Ovary (tissue), 9 donors: Measurements from ENCODE around the gene MIF. TPM values are rescaled to one million over a fixed set of nuclear protein-coding genes. Genes with fewer than 3 reads are reported as not detected.

ENCODE experiments used
- DNase-seq, 5 donors: peaks; one replicate each; pipeline ENCODE4 v3.0.0-alpha.2; 2019 to 2020
- H3K27ac ChIP-seq, 2 donors: fragments of 200-600 bp; one replicate each; pipeline versions ENCODE4 v1.5.1 to v1.8.0; 2019 to 2022
- H3K27me3 ChIP-seq: fragments of 200-600 bp; one replicate; pipeline ENCODE4 v1.8.0; 2022
- H3K36me3 ChIP-seq: fragments of 200-600 bp; sonication (generic); one replicate; pipeline ENCODE4 v1.5.1; 2019
- H3K4me1 ChIP-seq: one replicate; pipeline ENCODE4 v1.8.1; 2013; ENCODE audit warnings: mild to moderate bottlenecking, moderate library complexity; ENCODE audit not compliant: insufficient read depth
- H3K4me3 ChIP-seq: fragments of 200-600 bp; sonication (generic); one replicate; pipeline ENCODE4 v1.5.1; 2017
- H3K9me3 ChIP-seq, 2 donors: fragments of 200-600 bp in 1 of 2; sonication (generic) in 1 of 2; one replicate each; pipeline versions ENCODE4 v1.5.1 to v1.8.1; 2013 to 2019; ENCODE audit warnings: mild to moderate bottlenecking in 1 of 2, moderate library complexity in 1 of 2
- CTCF ChIP-seq, 3 donors: fragments of 450-650 bp in 2 of 3; fragments of 200-600 bp in 1 of 3; IDR thresholded peaks; one replicate each; pipeline versions ENCODE4 v1.5.1 to v1.8.0; 2016 to 2022; ENCODE audit warnings: antibody characterized with exemption in 3 of 3, mild to moderate bottlenecking in 1 of 3
- EP300 ChIP-seq: sonication (generic); formaldehyde crosslinking; IDR thresholded peaks from one replicate; pipeline ENCODE4 v1.6.1; 2017; ENCODE audit warnings: antibody characterized with exemption
- POLR2A ChIP-seq: fragments of 450-650 bp; IDR thresholded peaks from one replicate; pipeline ENCODE4 v1.6.1; 2017; ENCODE audit warnings: antibody characterized with exemption, mild to moderate bottlenecking, moderate library complexity
- WGBS, 3 donors: extraction: QIAGEN DNeasy Blood & Tissue Kit in 1 of 3; methylation state at CpG; one replicate each; pipeline versions ENCODE4 v1.1.5 to v1.1.7; 2013 to 2017; 5-methylcytosine and 5-hydroxymethylcytosine counted together
- intact Hi-C, 4 donors: fragments of 100-400 bp; cut with DNase I; formaldehyde crosslinking; loops; one replicate each; pipeline versions ENCODE4 v1.11.0 to v1.15.1; 2022 to 2023
- polyA plus RNA-seq, 2 donors: library from polyadenylated mRNA; stranded (reverse); fragments of 200-250 nt in 1 of 2; fragments of 350-450 nt in 1 of 2; fragmentation: Illumina TruSeq in 1 of 2; extraction: RNeasy Lipid Tissue Mini Kit (QIAGEN cat#74804) in 1 of 2; gene quantifications; one replicate each; pipeline ENCODE4 v1.2.3, GENCODE V29; 2013 to 2014
- total RNA-seq, 7 donors: library from RNA; depleted of rRNA in 2 of 7; stranded (reverse); fragments of >200 nt in 2 of 7; fragmentation: NEBNext Ultra II Directional in 3 of 7; extraction: Animal tissue kit (Norgen Biotek cat#: 25700) in 3 of 7; gene quantifications; one replicate each; pipeline versions ENCODE4 v1.1.0 to v1.2.4, GENCODE V29; 2016 to 2023
- donor health status: DM: no; HTN: no; CAD: no; lungs with moderate emphysema.
- donor health status: DM: no; HTN: no; CAD: no.
- donor health status: Bipolar disorder and iron deficiency.
- donor health status: DM: yes; HTN: yes; CAD: no.
- donor health status: DM: no; HTN: no; CAD: no.
- donor health status: DM: yes; HTN: yes; CAD: no.

MIF gene
- total and polyA plus RNA-seq, 9 donors: 1.1 to 426 (median 361) TPM

- Histone ChIP-seq H3K36me3 (no peaks in the 10 kb centered on the region), H3K27ac (no peak overlapping the region), H3K9me3 (no peaks in the 10 kb centered on the region), H3K4me3 (no peak overlapping the region), H3K27me3 (no peaks in the 10 kb centered on the region), H3K4me1 (no peaks in the 10 kb centered on the region)
- 86 to 91% (median 90%) methylated on average over 4 of the region's 4 CpGs for WGBS, 3 donors
- intact Hi-C loops: loop anchor here in 2 of 4 donors (10.0 kb wide), 2 partner anchors 46 to 86 kb away; no protein-coding TSS in a partner anchor
- DNase-seq: no peak
- TF ChIP-seq CTCF (IDR thresholded peaks at IDR 0.05): no peak
- TF ChIP-seq EP300: no peak
- TF ChIP-seq POLR2A: no peak
Measured at GRCh38 chr22:23868580-23868979, 25.6 kb upstream of the MIF start.

GRCh38 chr22:23874871-23875270 is 19.3 kb upstream of the MIF start:
- Histone ChIP-seq H3K9me3 (no peaks in the 10 kb centered on the region), H3K27ac (no peak overlapping the region), H3K36me3 (no peaks in the 10 kb centered on the region), H3K27me3 (no peaks in the 10 kb centered on the region), H3K4me3 (no peak overlapping the region), H3K4me1 (no peaks in the 10 kb centered on the region)
- no peak for DNase-seq
- 94 to 95% (median 94%) methylated on average over 4 of the region's 4 CpGs for WGBS, 3 donors
- intact Hi-C loops: no loop called here
- TF ChIP-seq EP300 (no peak), POLR2A (no peak), CTCF (IDR thresholded peaks at IDR 0.05) (no peak)

GRCh38 chr22:23875801-23876200 is 18.4 kb upstream of the MIF start:
- WGBS, 3 donors: 85 to 95% (median 85%) methylated on average over 2 of the region's 2 CpGs
- no peak for DNase-seq
- no peaks in the 10 kb centered on the region for H3K36me3 ChIP-seq
- no peak overlapping the region for H3K27ac ChIP-seq
- H3K4me1 ChIP-seq: no peaks in the 10 kb centered on the region
- no peak overlapping the region for H3K4me3 ChIP-seq
- TF ChIP-seq EP300 (no peak), POLR2A (no peak), CTCF (IDR thresholded peaks at IDR 0.05) (no peak)
- H3K27me3 ChIP-seq: no peaks in the 10 kb centered on the region
- no peaks in the 10 kb centered on the region for H3K9me3 ChIP-seq
- intact Hi-C loops: no loop called here

GRCh38 chr22:23877566-23877965 is 16.6 kb upstream of the MIF start:
- Histone ChIP-seq H3K4me3 (no peak overlapping the region), H3K9me3 (no peaks in the 10 kb centered on the region), H3K4me1 (no peaks in the 10 kb centered on the region), H3K27me3 (no peaks in the 10 kb centered on the region), H3K36me3 (no peaks in the 10 kb centered on the region), H3K27ac (no peak overlapping the region)
- intact Hi-C loops: no loop called here
- DNase-seq: no peak
- TF ChIP-seq CTCF (IDR thresholded peaks at IDR 0.05) (no peak), POLR2A (no peak), EP300 (no peak)
- 94 to 97% (median 95%) methylated on average over 8 of the region's 8 CpGs for WGBS, 3 donors

GRCh38 chr22:23878219-23878618 is 16.0 kb upstream of the MIF start:
- H3K27me3 ChIP-seq: no peaks in the 10 kb centered on the region
- H3K9me3 ChIP-seq: no peaks in the 10 kb centered on the region
- intact Hi-C loops: no loop called here
- no peak for TF ChIP-seq POLR2A
- TF ChIP-seq EP300: no peak
- TF ChIP-seq CTCF (IDR thresholded peaks at IDR 0.05): no peak
- no peaks in the 10 kb centered on the region for H3K36me3 ChIP-seq
- H3K4me3 ChIP-seq: no peak overlapping the region
- no peak for DNase-seq
- no peak overlapping the region for H3K27ac ChIP-seq
- H3K4me1 ChIP-seq: no peaks in the 10 kb centered on the region
- WGBS, 3 donors: 85 to 87% (median 86%) methylated on average over 7 of the region's 7 CpGs
